ENCODE data around the gene ARID5B.

Gene ARID5B

DNA sequence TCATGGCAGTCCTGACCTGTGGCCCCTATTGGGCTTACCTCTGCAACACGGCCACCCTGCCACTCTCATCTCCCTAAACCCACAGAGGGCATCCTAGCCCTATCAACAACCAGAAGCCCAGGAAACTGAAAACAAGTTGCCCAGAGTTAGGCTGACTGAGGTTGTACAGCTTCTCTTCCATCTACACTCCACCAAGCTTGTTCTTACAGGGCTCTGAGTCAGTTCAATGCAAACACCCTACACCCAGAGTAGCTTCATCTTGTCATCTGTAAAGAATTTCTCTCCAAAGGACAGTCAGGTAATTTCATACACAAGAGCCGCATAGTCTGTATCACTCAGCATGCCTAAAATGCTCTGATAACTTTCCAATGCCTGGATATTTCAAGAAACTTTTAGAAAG lies 175.4 kb downstream of the ARID5B start:
- no peak overlapping the region for H3K27ac ChIP-seq
- no peak for DNase-seq
- TF ChIP-seq, protein P1, sequence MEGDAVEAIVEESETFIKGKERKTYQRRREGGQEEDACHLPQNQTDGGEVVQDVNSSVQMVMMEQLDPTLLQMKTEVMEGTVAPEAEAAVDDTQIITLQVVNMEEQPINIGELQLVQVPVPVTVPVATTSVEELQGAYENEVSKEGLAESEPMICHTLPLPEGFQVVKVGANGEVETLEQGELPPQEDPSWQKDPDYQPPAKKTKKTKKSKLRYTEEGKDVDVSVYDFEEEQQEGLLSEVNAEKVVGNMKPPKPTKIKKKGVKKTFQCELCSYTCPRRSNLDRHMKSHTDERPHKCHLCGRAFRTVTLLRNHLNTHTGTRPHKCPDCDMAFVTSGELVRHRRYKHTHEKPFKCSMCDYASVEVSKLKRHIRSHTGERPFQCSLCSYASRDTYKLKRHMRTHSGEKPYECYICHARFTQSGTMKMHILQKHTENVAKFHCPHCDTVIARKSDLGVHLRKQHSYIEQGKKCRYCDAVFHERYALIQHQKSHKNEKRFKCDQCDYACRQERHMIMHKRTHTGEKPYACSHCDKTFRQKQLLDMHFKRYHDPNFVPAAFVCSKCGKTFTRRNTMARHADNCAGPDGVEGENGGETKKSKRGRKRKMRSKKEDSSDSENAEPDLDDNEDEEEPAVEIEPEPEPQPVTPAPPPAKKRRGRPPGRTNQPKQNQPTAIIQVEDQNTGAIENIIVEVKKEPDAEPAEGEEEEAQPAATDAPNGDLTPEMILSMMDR (IDR thresholded peaks at IDR 0.05; ENCODE audit: low read depth, low read length) = no peak
- H3K4me3 ChIP-seq (ENCODE audit: low read depth, low read length) = no peak overlapping the region
- H3K36me3 ChIP-seq = no peaks in the 10 kb centered on the region
- H3K27me3 ChIP-seq (ENCODE audit: insufficient read depth, low read depth, severe bottlenecking) = no peaks in the 10 kb centered on the region
- H3K9me3 ChIP-seq (ENCODE audit: severe bottlenecking) = no peaks in the 10 kb centered on the region

DNA sequence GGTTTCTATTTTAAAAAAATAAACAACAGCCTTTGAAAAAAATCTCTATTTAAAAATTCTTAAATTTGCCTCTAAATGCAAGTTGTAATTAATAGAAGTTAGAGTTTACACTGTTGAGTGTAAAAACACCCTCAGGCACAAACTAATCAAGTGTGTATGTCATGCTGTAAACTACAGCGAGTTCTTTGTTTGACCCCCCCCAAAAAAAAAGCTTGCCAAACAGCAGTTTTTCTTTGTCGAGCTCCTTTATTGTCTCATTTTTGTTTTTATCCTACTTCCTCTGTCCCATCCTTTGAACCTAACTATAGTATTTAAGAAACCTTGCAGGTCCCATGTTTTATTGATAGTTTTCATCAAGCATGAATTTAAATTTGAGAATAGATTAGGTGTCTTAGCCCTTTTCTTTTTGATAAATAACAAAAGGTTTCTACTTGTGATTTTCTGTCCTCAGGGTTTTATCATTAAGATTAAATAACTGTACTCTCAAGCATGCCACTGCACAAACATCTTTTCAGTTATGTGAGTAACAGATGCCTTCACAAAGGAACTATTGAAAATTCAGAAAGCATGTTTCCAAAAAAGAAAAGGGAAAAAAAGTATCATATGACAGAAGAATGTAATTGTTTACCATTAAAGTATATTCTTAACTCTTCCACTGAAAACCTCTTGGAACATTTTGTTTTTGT lies 176.0 kb downstream of the ARID5B start:
- Histone ChIP-seq H3K27ac (no peak overlapping the region), H3K36me3 (no peaks in the 10 kb centered on the region), H3K4me3 (ENCODE audit: low read depth, low read length) (no peak overlapping the region), H3K27me3 (ENCODE audit: insufficient read depth, low read depth, severe bottlenecking) (no peaks in the 10 kb centered on the region), H3K9me3 (ENCODE audit: severe bottlenecking) (no peaks in the 10 kb centered on the region)
- TF ChIP-seq, protein P1 (IDR thresholded peaks at IDR 0.05; ENCODE audit: low read depth, low read length) = no peak
- DNase-seq = no peak

GRCh38 chr10:62079885-62080559 lies 178.5 kb downstream of the ARID5B start:
- TF ChIP-seq, protein P1 (IDR thresholded peaks at IDR 0.05; ENCODE audit: low read depth, low read length) = no peak
- H3K27ac ChIP-seq = no peak overlapping the region
- no peaks in the 10 kb centered on the region for H3K9me3 ChIP-seq (ENCODE audit: severe bottlenecking)
- H3K27me3 ChIP-seq (ENCODE audit: insufficient read depth, low read depth, severe bottlenecking) = no peaks in the 10 kb centered on the region
- no peak for DNase-seq
- H3K4me3 ChIP-seq (ENCODE audit: low read depth, low read length) = no peak overlapping the region
- H3K36me3 ChIP-seq = no peaks in the 10 kb centered on the region

- H3K27ac ChIP-seq = no peak overlapping the region
- no peak overlapping the region for H3K4me3 ChIP-seq (ENCODE audit: low read depth, low read length)
- TF ChIP-seq, protein P1 (IDR thresholded peaks at IDR 0.05; ENCODE audit: low read depth, low read length) = no peak
- no peak for DNase-seq
- no peaks in the 10 kb centered on the region for H3K9me3 ChIP-seq (ENCODE audit: severe bottlenecking)
- H3K36me3 ChIP-seq = no peaks in the 10 kb centered on the region
- H3K27me3 ChIP-seq (ENCODE audit: insufficient read depth, low read depth, severe bottlenecking) = no peaks in the 10 kb centered on the region
These were observed 179.4 kb downstream of the ARID5B start for GRCh38 chr10:62080905-62081304.

GRCh38 chr10:62081341-62082270 lies 180.1 kb downstream of the ARID5B start:
- Histone ChIP-seq H3K4me3 (ENCODE audit: low read depth, low read length) (no peak overlapping the region), H3K27ac (no peak overlapping the region), H3K36me3 (no peaks in the 10 kb centered on the region), H3K27me3 (ENCODE audit: insufficient read depth, low read depth, severe bottlenecking) (no peaks in the 10 kb centered on the region), H3K9me3 (ENCODE audit: severe bottlenecking) (no peaks in the 10 kb centered on the region)
- TF ChIP-seq, protein P1 (IDR thresholded peaks at IDR 0.05; ENCODE audit: low read depth, low read length) = no peak
- DNase-seq = no peak

Data from WERI-Rb-1 (cell line).